MCF 10A (cell line): ENCODE results near the gene PPARA. TPM values are rescaled to one million over a fixed set of nuclear protein-coding genes. Genes with fewer than 3 reads are reported as not detected.

Experiments used
- BruUV-seq: library from RNA; stranded (reverse); fragments of 400-500 nt; replicated peaks from 2 replicates; lab custom pipeline; 2021; lab: Mats Ljungman, UMichigan
- CTCF ChIA-PET: fragments of 300-600 bp; sonication (Branson Sonifier 250); formaldehyde crosslinking; extraction: SDS; loops from one replicate; lab custom pipeline; 2021; ENCODE audit warnings: antibody characterized with exemption, inconsistent platforms; lab: Yijun Ruan, JAX
- POLR2A ChIA-PET: fragments of 300-600, 350-650 bp; sonication (Branson Sonifier 250); formaldehyde crosslinking; extraction: SDS; loops from one replicate; lab custom pipeline; 2020; ENCODE audit warnings: antibody characterized with exemption, inconsistent platforms; lab: Yijun Ruan, JAX
- DNase-seq: peaks from one replicate; pipeline ENCODE4 v3.0.0-alpha.2; 2018; ENCODE audit not compliant: unreplicated experiment
- H3K27ac Mint-ChIP-seq: one replicate; pipeline ENCODE4 v1.8.0; 2022; ENCODE audit warnings: mild to moderate bottlenecking, low read depth, mixed read lengths; ENCODE audit not compliant: unreplicated experiment
- H3K27me3 Mint-ChIP-seq: one replicate; pipeline ENCODE4 v1.8.0; 2022; ENCODE audit warnings: mixed read lengths; ENCODE audit not compliant: insufficient read depth, unreplicated experiment
- H3K36me3 Mint-ChIP-seq: one replicate; pipeline ENCODE4 v1.8.0; 2022; ENCODE audit warnings: mild to moderate bottlenecking, moderate library complexity, mixed read lengths; ENCODE audit not compliant: insufficient read depth, unreplicated experiment
- H3K4me1 Mint-ChIP-seq: one replicate; pipeline ENCODE4 v1.8.0; 2022; ENCODE audit warnings: mixed read lengths; ENCODE audit not compliant: insufficient read depth, unreplicated experiment
- H3K4me3 Mint-ChIP-seq: one replicate; pipeline ENCODE4 v1.8.0; 2022; ENCODE audit warnings: mild to moderate bottlenecking, moderate library complexity, mixed read lengths; ENCODE audit not compliant: unreplicated experiment
- H3K9me3 Mint-ChIP-seq: one replicate; pipeline ENCODE4 v1.8.0; 2022; ENCODE audit warnings: mixed read lengths; ENCODE audit not compliant: unreplicated experiment
- intact Hi-C: fragments of 100-400 bp; cut with micrococcal nuclease; formaldehyde crosslinking; loops from 2 replicates; pipeline ENCODE4 v1.14.1; 2022
- total RNA-seq: library from RNA; stranded (reverse); gene quantifications from 2 replicates; pipeline ENCODE4 v1.2.3, GENCODE V29; 2022
- TF ChIP-seq, protein P1 (sequence below): fragments of 200-600 bp; IDR thresholded peaks from one replicate; pipeline ENCODE4 v1.8.0; 2022; ENCODE audit warnings: antibody characterized with exemption, mild to moderate bottlenecking; ENCODE audit not compliant: unreplicated experiment

Gene PPARA
- total RNA-seq, 1 experiment from 2014 or later, result 8.0 TPM

DNA sequence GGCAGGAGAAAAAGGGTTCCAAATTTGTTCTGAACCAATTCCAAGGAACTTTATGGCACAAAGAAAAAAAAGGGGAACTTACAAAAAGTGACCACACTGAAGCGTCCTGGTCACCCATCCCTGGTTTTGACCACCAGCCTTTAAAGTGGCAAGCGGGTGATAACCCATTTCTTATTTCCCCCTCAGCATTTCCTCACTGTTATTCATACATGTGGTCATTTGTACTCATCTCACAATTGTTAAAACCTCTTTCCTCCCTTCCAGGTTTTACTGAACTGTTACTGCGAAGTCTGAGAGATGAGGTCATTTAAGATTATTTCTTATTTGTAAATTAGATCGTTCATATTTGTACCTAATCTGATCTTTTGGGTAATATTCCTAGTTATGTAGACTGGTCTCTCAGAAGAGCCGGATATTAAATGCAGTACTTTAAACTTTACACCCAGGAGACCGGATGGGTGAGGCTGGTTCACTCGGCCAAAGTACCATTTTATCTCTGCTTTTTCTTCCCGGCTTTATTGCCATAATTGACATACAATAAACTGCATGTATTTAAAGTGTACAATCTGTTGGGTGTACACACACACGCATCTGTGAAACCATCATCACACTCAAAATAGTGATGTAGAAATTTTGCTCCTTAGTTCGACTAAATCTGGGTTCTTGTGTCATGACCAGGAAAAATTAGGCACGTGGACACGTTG lies 52.7 kb downstream of the PPARA start:
- ChIA-PET POLR2A (no interaction called here), CTCF (no interaction called here)
- DNase-seq, result no peak
- no TSS peak for BruUV-seq
- no peaks in the 10 kb centered on the region for H3K9me3 Mint-ChIP-seq
- no peak overlapping the region for H3K4me3 Mint-ChIP-seq
- no peaks in the 10 kb centered on the region for H3K4me1 Mint-ChIP-seq
- H3K27ac Mint-ChIP-seq, result no peak overlapping the region
- peaks cover 20% of the 10 kb centered on the region for H3K36me3 Mint-ChIP-seq
- intact Hi-C loops, result no loop called here
- TF ChIP-seq, protein P1, sequence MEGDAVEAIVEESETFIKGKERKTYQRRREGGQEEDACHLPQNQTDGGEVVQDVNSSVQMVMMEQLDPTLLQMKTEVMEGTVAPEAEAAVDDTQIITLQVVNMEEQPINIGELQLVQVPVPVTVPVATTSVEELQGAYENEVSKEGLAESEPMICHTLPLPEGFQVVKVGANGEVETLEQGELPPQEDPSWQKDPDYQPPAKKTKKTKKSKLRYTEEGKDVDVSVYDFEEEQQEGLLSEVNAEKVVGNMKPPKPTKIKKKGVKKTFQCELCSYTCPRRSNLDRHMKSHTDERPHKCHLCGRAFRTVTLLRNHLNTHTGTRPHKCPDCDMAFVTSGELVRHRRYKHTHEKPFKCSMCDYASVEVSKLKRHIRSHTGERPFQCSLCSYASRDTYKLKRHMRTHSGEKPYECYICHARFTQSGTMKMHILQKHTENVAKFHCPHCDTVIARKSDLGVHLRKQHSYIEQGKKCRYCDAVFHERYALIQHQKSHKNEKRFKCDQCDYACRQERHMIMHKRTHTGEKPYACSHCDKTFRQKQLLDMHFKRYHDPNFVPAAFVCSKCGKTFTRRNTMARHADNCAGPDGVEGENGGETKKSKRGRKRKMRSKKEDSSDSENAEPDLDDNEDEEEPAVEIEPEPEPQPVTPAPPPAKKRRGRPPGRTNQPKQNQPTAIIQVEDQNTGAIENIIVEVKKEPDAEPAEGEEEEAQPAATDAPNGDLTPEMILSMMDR, result no peak
- no peaks in the 10 kb centered on the region for H3K27me3 Mint-ChIP-seq

- no peaks in the 10 kb centered on the region for H3K27me3 Mint-ChIP-seq
- H3K36me3 Mint-ChIP-seq, result peaks cover 19% of the 10 kb centered on the region
- no TSS peak for BruUV-seq
- no peaks in the 10 kb centered on the region for H3K4me1 Mint-ChIP-seq
- TF ChIP-seq, protein P1, result no peak
- intact Hi-C loops, result no loop called here
- no peak overlapping the region for H3K4me3 Mint-ChIP-seq
- DNase-seq, result no peak
- ChIA-PET CTCF (no interaction called here), POLR2A (no interaction called here)
- peaks cover 4% of the 10 kb centered on the region for H3K9me3 Mint-ChIP-seq
- H3K27ac Mint-ChIP-seq, result no peak overlapping the region
Observed at GRCh38 chr22:46203601-46203980, 53.3 kb downstream of the PPARA start.

GRCh38 chr22:46209262-46209661 lies 58.9 kb downstream of the PPARA start:
- CTCF ChIA-PET, result interaction anchor here (0.5 kb wide), 1 partner anchor 1048 kb away, joined by 3 read pairs; no protein-coding TSS in a partner anchor
- H3K36me3 Mint-ChIP-seq, result peaks cover 20% of the 10 kb centered on the region
- H3K4me3 Mint-ChIP-seq, result no peak overlapping the region
- no TSS peak for BruUV-seq
- H3K9me3 Mint-ChIP-seq, result peaks cover 24% of the 10 kb centered on the region
- POLR2A ChIA-PET, result no interaction called here
- intact Hi-C loops, result no loop called here
- no peak overlapping the region for H3K27ac Mint-ChIP-seq
- TF ChIP-seq, protein P1, result no peak
- H3K27me3 Mint-ChIP-seq, result no peaks in the 10 kb centered on the region
- no peaks in the 10 kb centered on the region for H3K4me1 Mint-ChIP-seq
- no peak for DNase-seq

GRCh38 chr22:46212195-46212594 lies 61.9 kb downstream of the PPARA start:
- no peak overlapping the region for H3K4me3 Mint-ChIP-seq
- H3K27ac Mint-ChIP-seq, result no peak overlapping the region
- intact Hi-C loops, result no loop called here
- peaks cover 27% of the 10 kb centered on the region for H3K36me3 Mint-ChIP-seq
- H3K9me3 Mint-ChIP-seq, result peaks cover 24% of the 10 kb centered on the region
- TF ChIP-seq, protein P1, result no peak
- H3K27me3 Mint-ChIP-seq, result no peaks in the 10 kb centered on the region
- ChIA-PET CTCF (interaction anchor here (0.6 to 0.7 kb wide), 4 partner anchors 89 to 1528 kb away, joined by 3 to 4 read pairs (median 3); no protein-coding TSS in a partner anchor), POLR2A (no interaction called here)
- no peaks in the 10 kb centered on the region for H3K4me1 Mint-ChIP-seq
- DNase-seq, result no peak
- no TSS peak for BruUV-seq
